Epidermal melanocyte (primary cell): ENCODE measurements around the gene OR5T2.
"Not testable (repeated sequence)": the region's sequence is repeated elsewhere in the genome, so short reads cannot be mapped to it uniquely, and the experiment has no call there.

Experiments
- DNase-seq: peaks from one replicate; pipeline ENCODE4 v3.0.0; 2011; ENCODE audit warnings: low spot score; ENCODE audit not compliant: insufficient read length

OR5T2 gene

DNA sequence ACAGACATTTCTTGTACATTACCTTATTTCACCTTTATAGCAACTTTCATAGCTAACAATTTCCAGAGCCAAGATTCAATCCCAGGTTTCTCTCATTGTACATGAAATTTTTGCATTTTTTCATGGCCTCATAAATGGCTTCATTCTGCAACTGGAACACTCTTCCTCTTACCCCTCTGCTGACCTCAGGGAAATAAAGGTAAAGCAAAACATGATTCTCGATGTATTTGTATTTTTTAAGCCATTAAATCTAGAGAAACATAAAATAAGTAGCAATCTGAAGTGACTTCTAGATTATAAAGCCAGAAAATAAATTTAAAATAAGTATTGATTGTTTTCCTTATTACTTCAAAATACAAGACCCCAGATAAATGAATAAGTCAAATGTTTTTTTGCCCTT lies at the start of gene OR5T2:
OR5T2 (minus strand) TSS at position 101 of the 400 bp plus-strand sequence. CDS start 1,193 bp downstream, outside the sequence.
- DNase-seq, result no peak

DNA sequence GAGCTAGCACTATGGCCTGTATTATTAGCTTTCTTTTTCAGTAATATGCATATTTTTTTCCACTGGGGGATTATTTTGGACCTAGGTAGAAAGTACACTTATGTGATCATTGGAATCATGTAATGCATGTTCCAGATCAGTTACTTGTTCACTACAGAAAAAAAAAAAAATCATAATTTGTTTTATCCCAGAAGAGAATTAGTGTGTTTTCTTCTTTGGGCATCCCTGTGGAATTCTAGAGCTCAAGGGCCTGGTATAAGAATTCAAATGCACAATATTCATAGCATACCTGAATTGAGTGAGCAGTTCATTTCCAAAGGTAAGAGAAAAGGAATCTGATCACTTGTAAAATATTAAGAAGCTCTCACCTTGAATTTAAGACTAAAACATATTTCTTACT lies 39.8 kb upstream of the OR5T2 start, which contains the start of gene OR5T1:
OR5T1 (plus strand) TSS at position 301 of the 400 bp plus-strand sequence. CDS start 1,485 bp downstream, outside the sequence.
- no peak for DNase-seq

DNA sequence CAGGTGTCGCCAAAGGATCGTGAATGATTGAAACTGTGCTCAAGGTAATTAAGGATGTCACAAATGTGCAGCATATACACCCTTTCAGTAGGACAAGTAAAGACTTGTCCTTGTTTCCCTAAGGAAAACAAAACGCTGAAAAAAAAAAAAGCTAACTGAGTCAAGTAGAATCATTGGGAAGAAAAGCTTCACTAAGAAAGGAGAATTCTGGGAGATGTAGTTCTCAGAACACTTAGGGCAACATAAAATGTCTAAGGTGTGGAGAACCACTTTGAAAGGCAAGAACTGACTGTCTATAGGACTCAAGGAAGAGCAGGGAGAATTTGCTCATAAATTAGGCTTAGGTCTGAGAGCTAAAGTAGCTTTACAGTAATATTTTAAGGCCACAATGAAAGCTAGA lies 37.0 kb upstream of the OR5T2 start:
- no peak for DNase-seq

- DNase-seq, result no peak
These were observed 17.9 kb upstream of the OR5T2 start, which contains the start of gene OR5T3 for GRCh38 chr11:56251954-56252353. Gene OR5T3 (plus strand): TSS chr11:56252254. CDS start chr11:56252254, 0 bp downstream.

GRCh38 chr11:56219735-56220134 lies 14.3 kb downstream of the OR5T2 start:
- DNase-seq, result not testable (repeated sequence)

- DNase-seq, result no peak
These were observed 19.5 kb downstream of the OR5T2 start for GRCh38 chr11:56214537-56214936.

- DNase-seq, result no peak
These were observed 26.3 kb downstream of the OR5T2 start for GRCh38 chr11:56207790-56208189.

GRCh38 chr11:56197367-56197766 lies 36.7 kb downstream of the OR5T2 start:
- DNase-seq, result no peak

- no peak for DNase-seq
These were observed 37.4 kb downstream of the OR5T2 start for GRCh38 chr11:56196705-56197104.

DNA sequence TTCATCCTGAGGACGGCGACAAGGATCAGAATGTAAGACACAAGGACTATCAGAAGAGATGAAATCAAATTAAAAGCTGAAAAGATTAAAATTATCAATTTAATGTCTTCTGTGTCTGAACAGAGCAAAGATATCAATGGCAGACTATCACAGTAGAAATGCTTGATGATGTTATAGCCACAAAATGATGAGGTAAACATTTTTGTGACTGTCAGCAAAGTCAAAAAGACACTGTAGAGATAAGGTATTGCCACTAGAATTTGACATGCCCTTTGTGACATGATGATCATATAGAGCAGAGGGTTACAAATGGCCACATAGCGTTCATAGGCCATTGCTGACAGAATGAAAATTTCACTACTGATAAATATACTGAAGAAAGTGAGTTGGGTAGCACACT lies 45.5 kb downstream of the OR5T2 start:
- no peak for DNase-seq

- no peak for DNase-seq
These were observed 50.6 kb downstream of the OR5T2 start for GRCh38 chr11:56183459-56183858.
